AG09319 (cell line): ENCODE measurements around the gene CWC27.
"Not testable (repeated sequence)": the region's sequence is repeated elsewhere in the genome, so short reads cannot be mapped to it uniquely, and the experiment has no call there.

Source experiments
- DNase-seq: peaks from one replicate; pipeline ENCODE4 v3.0.0-alpha.2; 2010; ENCODE audit warnings: low read depth; ENCODE audit errors: extremely low read depth
- CTCF ChIP-seq: IDR thresholded peaks from 2 replicates; pipeline ENCODE4 v1.5.1; 2011; ENCODE audit warnings: low read depth, mild to moderate bottlenecking, inconsistent platforms, low read length, moderate library complexity

Gene CWC27

GRCh38 chr5:64806537-64806936, 37.8 kb downstream of the CWC27 start:
- DNase-seq, result no peak
- no peak for TF ChIP-seq CTCF

- no peak for DNase-seq
- TF ChIP-seq CTCF, result no peak
Observed at GRCh38 chr5:64807520-64807919, 38.8 kb downstream of the CWC27 start.

GRCh38 chr5:64811050-64811640, 42.4 kb downstream of the CWC27 start:
- TF ChIP-seq CTCF, result peak; percentile 73
- DNase-seq, result peak; percentile 40

GRCh38 chr5:64814073-64814472, 45.3 kb downstream of the CWC27 start:
- TF ChIP-seq CTCF, result no peak
- DNase-seq, result no peak

- DNase-seq, result no peak
- TF ChIP-seq CTCF, result no peak
Observed at GRCh38 chr5:64818245-64818644, 49.5 kb downstream of the CWC27 start.

- not testable (repeated sequence) for DNase-seq
Observed at GRCh38 chr5:64819345-64819744, 50.6 kb downstream of the CWC27 start.

- no peak for DNase-seq
- no peak for TF ChIP-seq CTCF
Observed at GRCh38 chr5:64822320-64822719, 53.6 kb downstream of the CWC27 start.

GRCh38 chr5:64826541-64826940, 57.8 kb downstream of the CWC27 start:
- no peak for TF ChIP-seq CTCF

More at GRCh38 chr5:64826541-64826940, 57.8 kb downstream of the CWC27 start:
- DNase-seq, result no peak
